GM19240 (cell line): Measurements from ENCODE around the gene LCE2D.
"Not testable (repeated sequence)": the region's sequence is repeated elsewhere in the genome, so short reads cannot be mapped to it uniquely, and the experiment has no call there.

Experiments used
- DNase-seq: peaks from one replicate; pipeline ENCODE4 v3.0.0; 2011; ENCODE audit warnings: low spot score; ENCODE audit not compliant: insufficient read length

Gene LCE2D

GRCh38 chr1:152663098-152663497 lies at the start of gene LCE2D:
Gene LCE2D, plus strand, starts transcription at chr1:152663380. Its CDS starts 726 bp downstream, at chr1:152664106.
- no peak for DNase-seq

- DNase-seq: no peak
Measured at GRCh38 chr1:152613511-152613910, 49.7 kb upstream of the LCE2D start, which contains the start of gene LCE3B. Gene LCE3B, plus strand, starts transcription at chr1:152613811. Its CDS starts 0 bp downstream, at chr1:152613811.

GRCh38 chr1:152621993-152622392 lies 41.2 kb upstream of the LCE2D start:
- DNase-seq: no peak

GRCh38 chr1:152622803-152623202 lies 40.4 kb upstream of the LCE2D start, which contains the start of gene LCE3A:
Gene LCE3A, minus strand, starts transcription at chr1:152623103. Its CDS starts 0 bp downstream, at chr1:152623103.
- DNase-seq: no peak

GRCh38 chr1:152623203-152623844 lies 39.9 kb upstream of the LCE2D start:
- DNase-seq: no peak

- no peak for DNase-seq
Measured at GRCh38 chr1:152626744-152627143, 36.4 kb upstream of the LCE2D start.

- DNase-seq: no peak
Measured at GRCh38 chr1:152630596-152630995, 32.6 kb upstream of the LCE2D start.

GRCh38 chr1:152640351-152640750 lies 22.8 kb upstream of the LCE2D start:
- no peak for DNase-seq

GRCh38 chr1:152643945-152644344 lies 19.2 kb upstream of the LCE2D start:
- no peak for DNase-seq

GRCh38 chr1:152645146-152645545 lies 18.0 kb upstream of the LCE2D start:
- no peak for DNase-seq

- DNase-seq: no peak
Measured at GRCh38 chr1:152646656-152647055, 16.5 kb upstream of the LCE2D start.

GRCh38 chr1:152654110-152654509 lies 9.1 kb upstream of the LCE2D start:
- DNase-seq: peak; percentile 45

- DNase-seq: no peak
Measured at GRCh38 chr1:152656459-152656858, 6.7 kb upstream of the LCE2D start.

GRCh38 chr1:152657677-152658076 lies 5.5 kb upstream of the LCE2D start:
- no peak for DNase-seq

- DNase-seq: no peak
Measured at GRCh38 chr1:152658649-152659048, 4.5 kb upstream of the LCE2D start.

GRCh38 chr1:152666171-152666570 lies 3.0 kb downstream of the LCE2D start:
- DNase-seq: not testable (repeated sequence)

GRCh38 chr1:152667648-152668047 lies 4.5 kb downstream of the LCE2D start:
- no peak for DNase-seq

GRCh38 chr1:152673016-152673415 lies 9.8 kb downstream of the LCE2D start:
- no peak for DNase-seq

- not testable (repeated sequence) for DNase-seq
Measured at GRCh38 chr1:152674983-152675382, 11.8 kb downstream of the LCE2D start, which contains the start of gene LCE2C. Gene LCE2C, plus strand, starts transcription at chr1:152675279. Its CDS starts 737 bp downstream, at chr1:152676016.

GRCh38 chr1:152679459-152679858 lies 16.3 kb downstream of the LCE2D start:
- DNase-seq: no peak

- DNase-seq: no peak
Measured at GRCh38 chr1:152681616-152682015, 18.4 kb downstream of the LCE2D start.

- DNase-seq: no peak
Measured at GRCh38 chr1:152683846-152684245, 20.7 kb downstream of the LCE2D start.

- not testable (repeated sequence) for DNase-seq
Measured at GRCh38 chr1:152685823-152686222, 22.6 kb downstream of the LCE2D start, which contains the start of gene LCE2B. Gene LCE2B, plus strand, starts transcription at chr1:152686123. Its CDS starts 721 bp downstream, at chr1:152686844.
